GM21367 (cell line): ENCODE results near the gene STK4.
"Not testable (repeated sequence)": the region's sequence is repeated elsewhere in the genome, so short reads cannot be mapped to it uniquely, and the experiment has no call there.

Experiments
- ATAC-seq: cut with Tn5 transposase; IDR thresholded peaks from one replicate; pipeline ENCODE4 v1.9.1; 2021; ENCODE audit not compliant: unreplicated experiment

Gene STK4

DNA sequence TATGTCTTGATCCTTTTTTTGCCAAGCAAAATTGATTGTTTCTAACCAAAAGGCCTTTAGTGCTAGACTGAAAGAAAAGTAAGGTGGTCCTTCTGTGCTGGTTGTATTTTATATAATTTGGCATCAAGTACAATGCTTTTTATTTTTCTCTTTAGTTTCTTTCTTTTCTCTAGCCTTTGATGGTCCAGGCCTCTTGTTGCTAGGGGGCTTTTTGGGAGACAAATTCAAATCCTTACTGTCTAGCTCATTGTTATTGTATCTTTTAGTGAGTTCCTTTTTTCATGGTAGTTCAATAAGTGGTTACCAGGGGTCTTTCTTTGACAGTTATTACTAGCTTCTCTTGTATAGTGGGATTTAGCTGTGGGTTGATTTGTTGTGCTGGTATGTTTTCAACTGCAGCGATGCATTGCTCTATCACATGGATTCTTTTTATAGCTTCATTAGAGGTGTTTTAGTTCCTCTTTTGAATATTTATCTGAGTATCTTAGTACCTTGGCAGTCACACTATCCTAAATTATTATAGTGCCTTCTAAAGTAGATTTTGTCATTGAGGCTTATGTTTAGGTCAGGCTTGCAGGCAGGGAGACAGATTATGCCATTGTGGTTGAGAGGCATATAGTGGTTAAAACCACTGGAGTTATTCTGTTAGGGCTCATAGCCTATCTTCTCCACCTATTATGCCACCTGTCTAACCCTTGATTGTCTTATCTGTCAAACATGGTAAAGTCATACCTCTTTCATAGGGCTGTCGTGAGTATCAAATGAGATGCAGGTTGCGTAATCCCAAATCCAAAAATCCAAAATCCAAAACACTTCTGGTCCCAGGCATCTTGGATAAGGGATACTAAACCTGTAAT lies 85.1 kb downstream of the STK4 start:
- ATAC-seq: no peak

DNA sequence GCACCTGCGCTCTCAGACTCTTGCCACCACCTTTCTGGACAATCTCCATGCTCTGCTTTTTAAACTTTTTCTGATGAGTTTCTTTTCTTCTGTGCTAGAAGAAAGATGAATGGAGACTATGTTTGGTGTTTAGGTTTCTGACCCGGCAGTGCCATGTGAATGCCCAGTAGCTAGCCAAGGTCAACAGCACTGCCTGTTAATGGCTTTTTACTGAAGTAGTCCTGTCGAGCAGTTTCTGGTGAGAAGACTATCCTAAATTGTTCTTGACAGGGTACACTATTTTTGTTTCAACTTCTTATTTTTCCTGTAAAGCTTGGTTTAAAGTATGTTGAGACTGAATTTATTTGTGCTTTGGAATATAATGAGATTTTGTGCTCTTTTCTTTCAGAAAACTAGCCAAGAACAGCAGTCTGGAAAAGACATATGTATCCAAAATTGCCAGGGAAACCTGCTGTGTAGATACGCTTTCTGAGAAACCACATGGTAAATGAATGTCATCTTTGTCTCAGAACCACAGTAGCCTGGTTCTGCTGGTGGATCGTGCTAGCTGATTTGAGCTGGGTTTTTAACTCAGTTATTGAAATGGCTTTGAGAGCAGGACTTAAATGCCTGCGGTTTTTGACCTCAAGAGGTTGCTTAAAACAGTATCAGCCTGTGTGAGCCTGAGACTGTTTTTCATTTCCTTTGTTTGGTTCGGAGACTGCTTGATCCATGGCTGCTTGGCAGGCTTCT lies 86.6 kb downstream of the STK4 start:
- no peak for ATAC-seq

- ATAC-seq: no peak
Measured at GRCh38 chr20:45053430-45054351, 87.4 kb downstream of the STK4 start.

- no peak for ATAC-seq
Measured at GRCh38 chr20:45055056-45055455, 88.7 kb downstream of the STK4 start.

- ATAC-seq: no peak
Measured at GRCh38 chr20:45056473-45057173, 90.3 kb downstream of the STK4 start.

DNA sequence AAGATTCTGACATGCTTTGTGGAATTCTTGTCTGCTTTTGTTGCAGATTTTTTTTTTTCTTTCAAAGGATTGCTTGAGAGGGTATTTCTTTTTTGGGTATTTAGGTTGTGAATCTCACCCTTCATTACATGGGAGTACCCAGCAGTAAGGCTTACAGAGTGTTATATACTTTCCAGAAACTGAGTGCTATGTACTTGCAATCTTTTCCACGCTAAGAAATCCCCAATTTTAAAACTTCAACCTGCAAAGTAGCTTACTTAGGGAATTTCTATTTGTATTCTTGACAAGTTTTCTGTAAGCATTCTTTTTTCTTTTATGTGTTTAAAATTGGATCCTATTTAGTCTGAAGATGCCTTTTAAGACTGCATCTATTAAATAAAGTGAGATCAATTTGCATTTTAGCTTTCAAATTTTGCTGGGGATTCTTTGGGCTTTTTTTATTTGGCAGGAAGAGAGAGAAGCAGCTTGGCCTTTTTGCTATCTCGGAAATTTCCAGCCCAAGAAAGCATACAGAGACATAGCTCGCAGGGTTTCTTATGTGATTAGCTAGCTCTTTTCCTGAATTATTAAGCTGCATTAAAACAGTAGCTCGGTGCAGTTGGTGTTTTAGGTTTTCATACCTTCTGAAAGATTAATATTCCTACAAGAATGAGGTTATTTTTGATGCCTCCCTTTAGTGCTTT lies 92.0 kb downstream of the STK4 start:
- ATAC-seq: no peak

GRCh38 chr20:45059022-45059728 lies 92.9 kb downstream of the STK4 start:
- no peak for ATAC-seq

- ATAC-seq: no peak
Measured at GRCh38 chr20:45060294-45060693, 94.0 kb downstream of the STK4 start.

GRCh38 chr20:45061244-45061643 lies 94.9 kb downstream of the STK4 start:
- no peak for ATAC-seq

GRCh38 chr20:45063107-45063506 lies 96.8 kb downstream of the STK4 start:
- not testable (repeated sequence) for ATAC-seq

- ATAC-seq: no peak
Measured at GRCh38 chr20:45064812-45065211, 98.5 kb downstream of the STK4 start.

- ATAC-seq: no peak
Measured at GRCh38 chr20:45066372-45066771, 100.1 kb downstream of the STK4 start.

DNA sequence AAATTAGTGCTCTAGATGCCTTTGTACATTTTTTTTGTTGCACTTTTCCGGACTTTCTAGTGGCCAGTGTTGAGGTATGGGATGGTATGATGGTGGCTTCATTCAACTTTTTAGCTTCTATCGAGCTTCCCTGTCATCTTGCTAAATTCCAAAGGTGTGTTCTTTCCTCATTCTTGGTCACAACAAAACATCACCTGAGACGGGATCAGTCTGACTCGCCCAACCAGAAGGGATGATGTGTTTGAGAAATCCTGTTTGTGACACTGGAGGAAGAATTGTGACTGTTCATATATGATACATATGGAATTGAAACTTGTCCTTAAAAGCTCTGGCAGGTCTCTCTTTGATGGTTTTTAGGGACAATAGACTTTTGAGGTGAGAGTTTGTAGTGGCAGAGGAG lies 100.8 kb downstream of the STK4 start:
- ATAC-seq: no peak

GRCh38 chr20:45067558-45067957 lies 101.2 kb downstream of the STK4 start:
- ATAC-seq: no peak

DNA sequence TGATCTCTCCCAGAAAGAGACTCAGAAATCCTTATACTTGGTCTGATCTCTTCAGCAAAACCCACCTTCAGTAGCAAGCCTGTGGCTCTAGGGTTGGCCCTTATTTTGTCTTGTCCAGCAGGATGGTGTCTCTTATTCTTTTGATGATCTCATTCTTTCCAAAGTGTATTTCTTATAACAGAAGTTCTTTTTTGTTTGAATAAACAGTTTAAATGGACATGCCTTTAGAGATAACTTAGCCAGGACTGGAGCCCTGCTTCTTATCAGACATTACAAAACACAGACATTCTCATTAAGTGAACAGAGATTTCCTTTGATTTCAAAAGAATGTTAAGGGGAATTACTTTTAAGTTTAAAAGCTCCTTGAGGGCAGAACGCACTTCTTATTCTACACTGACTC lies 102.9 kb downstream of the STK4 start:
- ATAC-seq: no peak

DNA sequence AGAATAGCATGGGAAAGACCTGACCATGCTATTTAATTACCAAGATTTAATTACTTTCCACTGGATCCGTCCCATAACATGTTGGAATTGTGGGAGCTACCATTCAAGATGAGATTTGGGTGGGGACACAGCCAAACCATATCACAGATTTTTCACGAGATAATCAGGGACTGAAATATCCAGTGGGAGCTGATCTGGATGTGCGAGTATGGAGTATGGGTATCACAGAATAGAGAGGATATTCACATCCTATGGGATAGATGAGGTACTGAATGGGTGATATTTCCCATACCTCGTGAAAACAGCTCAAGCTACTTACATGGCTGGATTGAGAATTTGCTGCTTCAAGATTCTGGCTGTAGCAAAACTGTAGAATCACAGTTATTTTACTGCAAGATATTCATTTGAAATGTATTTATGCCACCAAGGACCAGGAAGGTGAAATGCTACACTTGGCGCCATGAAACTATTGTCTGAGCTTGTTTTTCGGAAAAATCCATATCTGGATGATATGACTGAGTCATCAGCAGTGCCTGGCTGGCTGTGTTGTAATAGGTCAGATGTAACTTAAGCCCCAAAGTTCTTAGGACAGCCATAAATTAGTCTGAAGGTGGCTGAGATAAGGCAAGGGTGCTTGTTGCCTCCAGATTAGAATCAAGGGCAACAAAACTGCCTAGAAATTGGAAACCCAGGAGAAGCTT lies 104.8 kb downstream of the STK4 start:
- ATAC-seq: no peak

- ATAC-seq: no peak
Measured at GRCh38 chr20:45072066-45072465, 105.8 kb downstream of the STK4 start.

DNA sequence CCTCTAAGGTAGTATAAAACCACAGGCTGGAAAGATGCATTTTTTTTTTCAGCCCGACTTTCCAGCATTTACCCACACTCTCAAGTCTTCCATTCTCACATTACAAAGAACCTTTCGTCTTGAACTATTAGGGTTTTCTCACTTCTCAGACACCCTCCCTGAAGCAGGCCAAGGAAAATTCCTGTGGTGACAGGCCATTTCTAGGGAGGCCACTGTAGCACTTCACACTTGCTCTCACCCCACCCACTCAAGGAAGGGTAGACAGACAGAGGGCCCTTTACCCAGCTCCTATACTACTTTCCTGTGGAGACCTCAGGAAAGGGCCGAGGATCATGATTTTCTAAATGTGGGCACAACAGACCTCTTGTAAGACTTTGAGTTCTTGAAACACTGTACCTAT lies 106.9 kb downstream of the STK4 start:
- no peak for ATAC-seq

DNA sequence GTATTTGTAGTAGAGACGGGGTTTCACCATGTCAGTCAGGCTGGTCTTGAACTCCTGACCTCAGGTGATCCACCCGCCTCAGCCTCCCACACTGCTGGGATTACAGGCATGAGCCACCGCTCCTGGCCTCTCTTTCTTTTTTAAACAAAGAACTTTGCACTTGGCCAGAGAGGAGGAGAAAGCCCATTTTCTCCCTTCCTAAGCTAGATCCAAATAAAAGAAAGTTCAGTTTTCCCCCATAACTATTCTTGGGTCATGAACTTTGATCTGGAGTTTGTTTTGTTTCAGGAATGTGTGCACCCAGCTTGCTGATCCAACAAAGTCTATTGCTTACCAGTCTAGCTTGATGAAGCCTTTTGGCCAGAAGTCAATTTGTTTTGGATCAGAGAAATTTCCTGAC lies 111.2 kb downstream of the STK4 start:
- no peak for ATAC-seq
